ENCODE data around the gene RASA3.

RASA3 gene

GRCh38 chr13:114054830-114055439, 77.5 kb downstream of the RASA3 start:
- no peak for DNase-seq (ENCODE audit: low read depth)

GRCh38 chr13:114054264-114054663, 78.2 kb downstream of the RASA3 start:
- DNase-seq (ENCODE audit: low read depth): no peak

DNA sequence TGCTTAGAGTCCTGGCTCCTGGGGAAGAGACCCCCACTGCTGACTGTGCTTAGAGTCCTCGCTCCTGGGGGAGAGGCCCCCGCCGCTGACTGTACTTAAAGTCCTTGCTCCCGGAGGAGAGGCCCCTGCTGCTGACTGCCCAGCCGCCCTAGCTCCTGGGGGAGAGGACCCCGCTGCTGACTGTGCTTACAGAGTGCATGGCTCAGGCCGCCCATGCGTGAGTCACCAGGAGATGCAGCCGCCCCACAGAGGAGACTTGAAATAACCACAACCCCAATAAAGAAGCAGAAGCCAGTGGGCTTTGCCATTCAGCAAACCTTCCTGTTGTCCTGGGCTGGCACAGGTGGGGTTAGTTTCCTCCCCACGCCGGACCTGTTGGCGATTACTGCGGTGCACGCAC, 79.4 kb downstream of the RASA3 start:
- no peak for DNase-seq (ENCODE audit: low read depth)

DNA sequence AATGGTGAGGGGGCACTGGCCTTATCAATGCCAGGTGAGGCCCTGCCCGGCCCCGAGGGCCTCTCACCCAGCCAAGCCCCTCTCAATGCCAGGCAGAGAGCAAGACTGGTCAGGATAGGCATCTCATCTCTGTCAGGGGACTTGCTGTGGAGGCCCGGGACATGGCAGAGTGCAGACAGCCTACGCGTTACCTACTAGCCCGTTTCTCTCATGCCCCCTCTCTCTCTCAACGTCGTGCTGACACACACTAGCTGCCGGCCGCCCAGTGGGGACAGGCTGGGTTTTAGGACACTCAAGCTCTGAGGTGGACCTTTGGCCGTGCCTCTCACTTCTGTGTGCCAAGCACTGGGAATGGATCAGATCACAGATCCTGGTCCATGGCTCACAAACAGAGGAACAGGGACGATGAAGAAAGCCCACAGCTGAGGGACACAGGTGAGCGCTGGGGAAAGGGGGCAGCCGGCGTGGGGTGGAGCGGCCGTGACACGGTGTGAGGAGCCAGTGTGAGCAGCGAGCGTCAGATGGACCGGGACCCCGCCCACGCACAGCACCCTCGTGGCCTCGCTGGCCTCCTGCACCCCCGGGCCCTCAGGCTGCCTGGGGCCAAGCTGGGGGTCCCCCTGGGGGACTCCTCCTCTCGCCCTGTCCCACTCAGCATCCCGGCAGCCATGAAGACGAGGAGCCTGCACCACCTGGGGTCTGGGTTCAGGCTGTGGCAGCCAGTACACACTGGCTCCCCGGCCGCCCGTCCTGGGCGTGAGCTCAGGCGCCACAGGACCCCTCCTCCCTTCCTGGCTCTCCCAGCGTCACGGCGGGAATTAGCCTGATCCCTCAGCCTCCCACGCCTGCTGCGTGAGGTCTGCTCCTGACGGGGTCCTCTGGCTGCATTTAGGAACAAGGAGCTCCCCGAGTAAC, 81.6 kb downstream of the RASA3 start:
- DNase-seq (ENCODE audit: low read depth): no peak

- no peak for DNase-seq (ENCODE audit: low read depth)
Measured at GRCh38 chr13:114049626-114050101, 82.8 kb downstream of the RASA3 start.

- no peak for DNase-seq (ENCODE audit: low read depth)
Measured at GRCh38 chr13:114049026-114049425, 83.4 kb downstream of the RASA3 start.

GRCh38 chr13:114048443-114048842, 84.0 kb downstream of the RASA3 start:
- DNase-seq (ENCODE audit: low read depth): no peak

GRCh38 chr13:114047358-114047881, 85.0 kb downstream of the RASA3 start:
- DNase-seq (ENCODE audit: low read depth): no peak

DNA sequence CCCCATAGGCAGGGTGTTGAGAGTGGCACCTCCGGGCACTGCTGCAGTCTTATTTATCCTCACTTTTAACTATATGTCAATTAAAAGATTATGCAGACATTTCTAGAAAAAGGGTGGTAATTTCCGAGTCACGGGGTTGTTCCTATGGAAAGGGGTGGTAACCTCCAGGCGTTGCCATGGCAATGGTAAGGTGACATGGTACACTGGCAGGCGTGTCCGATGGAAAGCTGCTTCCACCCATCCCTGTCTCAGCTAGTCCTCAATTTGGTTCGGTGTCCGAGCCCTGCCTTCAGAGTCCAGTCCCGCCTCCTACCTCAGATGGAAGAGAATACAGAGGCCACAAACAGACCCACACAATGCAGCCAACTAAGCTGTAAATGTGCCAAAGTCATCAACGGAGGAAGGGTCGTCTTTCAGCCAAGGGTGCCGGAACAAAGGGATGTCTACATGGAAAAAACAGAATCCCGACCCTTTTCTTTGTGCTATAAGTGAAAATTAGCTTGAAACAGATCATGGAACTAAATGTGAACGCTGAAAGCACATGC, 85.9 kb downstream of the RASA3 start:
- DNase-seq (ENCODE audit: low read depth): no peak

GRCh38 chr13:114045113-114045735, 87.2 kb downstream of the RASA3 start:
- no peak for DNase-seq (ENCODE audit: low read depth)

- DNase-seq (ENCODE audit: low read depth): no peak
Measured at GRCh38 chr13:114044486-114044885, 87.9 kb downstream of the RASA3 start.

- no peak for DNase-seq (ENCODE audit: low read depth)
Measured at GRCh38 chr13:114043421-114044053, 88.9 kb downstream of the RASA3 start.

- DNase-seq (ENCODE audit: low read depth): no peak
Measured at GRCh38 chr13:114042066-114042815, 90.2 kb downstream of the RASA3 start.

GRCh38 chr13:114041493-114041892, 90.9 kb downstream of the RASA3 start:
- DNase-seq (ENCODE audit: low read depth): no peak

DNA sequence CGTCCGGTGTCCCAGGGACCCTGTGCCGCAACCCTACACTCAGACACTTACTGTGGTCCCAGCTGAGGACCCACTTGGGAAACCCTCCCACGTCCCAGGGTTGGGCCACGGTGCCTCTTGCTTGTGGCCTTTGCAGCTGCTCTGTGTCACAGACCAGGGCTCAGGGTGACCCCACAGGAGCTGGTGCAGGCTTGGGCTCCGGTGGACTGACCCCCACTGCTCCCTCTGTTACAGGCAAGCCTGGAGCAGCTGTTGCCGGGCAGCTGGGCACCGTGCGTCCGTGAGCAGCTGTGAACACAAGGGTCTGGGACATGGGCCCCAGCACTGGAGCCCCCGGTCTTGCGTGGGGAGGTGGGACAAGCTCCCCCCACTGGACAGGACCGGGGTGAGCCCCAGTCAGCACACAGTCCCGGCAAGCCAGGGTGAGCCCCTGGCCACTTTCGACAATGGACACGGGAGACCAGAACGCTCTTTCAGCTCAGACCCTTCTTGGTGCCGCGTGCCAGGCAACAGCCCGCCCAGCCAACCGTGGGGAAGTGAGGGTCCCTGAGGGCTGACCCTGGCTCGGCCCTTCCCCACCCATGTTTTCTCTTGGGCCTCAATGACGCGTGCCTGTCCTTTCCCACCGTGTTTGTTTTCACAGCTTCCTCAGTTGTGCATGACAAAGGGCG, 92.8 kb downstream of the RASA3 start:
- DNase-seq (ENCODE audit: low read depth): no peak

- DNase-seq (ENCODE audit: low read depth): no peak
Measured at GRCh38 chr13:114038900-114039299, 93.5 kb downstream of the RASA3 start.

DNA sequence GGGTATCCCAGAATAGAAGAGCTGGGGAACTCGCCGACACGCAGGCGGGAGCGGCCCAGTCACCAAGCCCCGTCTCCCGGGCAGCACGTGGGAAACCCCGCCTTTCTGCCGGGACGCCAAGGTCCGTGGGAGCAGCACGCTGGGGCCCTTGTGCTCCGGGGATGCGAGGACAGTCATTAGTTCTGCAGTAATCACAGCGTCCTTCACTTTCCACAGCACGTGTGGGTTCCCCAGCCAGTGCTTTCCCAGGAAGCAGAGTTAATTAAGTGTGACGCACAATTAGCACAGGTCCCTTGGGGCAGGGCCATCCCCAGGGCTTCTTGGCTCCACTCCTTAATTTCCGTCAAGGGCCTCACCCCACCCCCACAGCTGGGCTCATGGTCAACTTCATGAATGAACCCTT, 94.2 kb downstream of the RASA3 start:
- DNase-seq (ENCODE audit: low read depth): no peak

GRCh38 chr13:114037674-114038073, 94.7 kb downstream of the RASA3 start:
- no peak for DNase-seq (ENCODE audit: low read depth)

DNA sequence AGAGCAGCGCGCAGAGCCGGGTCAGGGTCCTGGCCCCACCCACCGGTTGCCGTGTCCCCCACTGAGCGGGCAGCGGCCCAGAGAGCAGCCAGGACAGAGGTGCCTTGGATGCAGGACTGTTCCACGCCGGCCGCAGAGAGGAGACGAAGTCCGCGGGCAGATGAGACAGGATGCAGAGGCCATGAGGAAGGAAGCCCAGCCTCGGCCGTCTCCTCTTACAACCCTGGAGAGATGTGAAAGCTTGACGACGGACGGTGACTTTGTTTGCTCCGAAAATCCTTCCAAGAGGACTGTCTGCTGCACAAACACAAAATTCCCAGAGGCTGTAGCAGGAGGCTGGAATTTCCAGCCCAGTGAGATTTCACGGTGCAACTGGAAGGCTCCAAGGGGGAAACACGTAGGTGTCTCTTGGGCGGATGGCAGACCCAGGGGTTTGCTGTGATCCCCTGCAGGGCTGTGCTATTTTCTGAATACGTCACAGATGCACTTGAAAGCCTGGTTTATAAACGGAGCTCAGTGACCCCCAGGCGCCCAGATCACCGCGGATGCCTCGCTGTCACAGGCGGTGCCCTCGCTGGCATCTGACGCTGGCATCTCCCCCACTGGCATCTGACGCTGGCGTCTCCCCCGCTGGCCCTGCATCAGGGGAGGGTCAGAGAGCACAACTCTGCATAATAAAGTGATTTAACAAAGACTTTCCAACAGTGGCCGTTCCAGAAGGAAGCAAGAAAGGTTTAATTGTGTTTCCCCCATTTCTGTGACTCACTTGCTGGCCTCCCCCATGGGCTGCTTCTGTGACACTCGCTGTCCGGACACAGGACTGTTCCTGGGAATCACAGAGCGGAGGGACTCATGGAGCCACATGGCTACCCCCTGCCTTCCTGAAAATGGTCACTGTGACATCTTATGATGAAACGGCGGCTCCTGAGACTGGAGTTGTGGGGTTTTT, 96.6 kb downstream of the RASA3 start:
- DNase-seq (ENCODE audit: low read depth): no peak

Measured in stimulated activated CD8-positive, alpha-beta memory T cell treated with anti-CD3 and anti-CD28 coated beads, Interleukin-15, amount 100 ng/mL, for 24 hours (primary cell).